ENCODE data around the gene SPTBN1. TPM values are rescaled to one million over a fixed set of nuclear protein-coding genes. Genes with fewer than 3 reads are reported as not detected.
"Not testable (repeated sequence)": the region's sequence is repeated elsewhere in the genome, so short reads cannot be mapped to it uniquely, and the experiment has no call there.

Gene SPTBN1
- total and polyA plus RNA-seq, 3 experiments from 2014 or later, result 38.4 to 49.2 (median 38.5) TPM

DNA sequence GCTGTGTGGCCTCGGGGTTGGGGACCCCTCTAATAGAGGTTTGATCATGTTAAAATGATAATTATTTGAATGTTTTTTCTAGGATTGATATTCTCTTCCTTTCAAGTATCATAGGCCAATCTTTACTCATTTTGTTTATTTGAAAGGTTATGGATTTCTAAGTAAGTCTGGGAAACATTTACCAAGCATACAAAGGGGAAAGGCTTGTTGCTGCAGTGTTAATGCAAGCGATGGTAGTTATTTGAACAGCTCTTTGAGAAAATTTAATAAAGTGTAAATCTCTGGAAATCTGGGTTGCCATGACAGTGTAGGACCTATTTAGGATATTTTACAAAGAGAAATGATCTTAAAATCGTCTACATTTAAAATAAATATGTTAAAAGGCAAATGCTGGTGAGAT, 56.1 kb downstream of the SPTBN1 start:
- Histone ChIP-seq H3K9me3 (ENCODE audit: low read length) (no peaks in the 10 kb centered on the region), H3K27ac (ENCODE audit: low read depth, low read length) (no peak overlapping the region), H3K4me3 (ENCODE audit: low read length) (no peak overlapping the region), H3K36me3 (ENCODE audit: insufficient read depth, low read length) (no peaks in the 10 kb centered on the region), H3K27me3 (ENCODE audit: insufficient read depth, low read length, poor library complexity, severe bottlenecking) (no peaks in the 10 kb centered on the region), H3K4me1 (ENCODE audit: insufficient read depth, low read length) (no peaks in the 10 kb centered on the region)
- CTCF ChIA-PET, result no interaction called here
- DNase-seq, result no peak
- Mint-ChIP-seq H3K27ac (no peak overlapping the region), H3K27me3 (no peaks in the 10 kb centered on the region), H3K4me3 (no peak overlapping the region), H3K4me1 (no peaks in the 10 kb centered on the region), H3K9me3 (no peaks in the 10 kb centered on the region), H3K36me3 (no peaks in the 10 kb centered on the region)
- POLR2A ChIA-PET, result no interaction called here

DNA sequence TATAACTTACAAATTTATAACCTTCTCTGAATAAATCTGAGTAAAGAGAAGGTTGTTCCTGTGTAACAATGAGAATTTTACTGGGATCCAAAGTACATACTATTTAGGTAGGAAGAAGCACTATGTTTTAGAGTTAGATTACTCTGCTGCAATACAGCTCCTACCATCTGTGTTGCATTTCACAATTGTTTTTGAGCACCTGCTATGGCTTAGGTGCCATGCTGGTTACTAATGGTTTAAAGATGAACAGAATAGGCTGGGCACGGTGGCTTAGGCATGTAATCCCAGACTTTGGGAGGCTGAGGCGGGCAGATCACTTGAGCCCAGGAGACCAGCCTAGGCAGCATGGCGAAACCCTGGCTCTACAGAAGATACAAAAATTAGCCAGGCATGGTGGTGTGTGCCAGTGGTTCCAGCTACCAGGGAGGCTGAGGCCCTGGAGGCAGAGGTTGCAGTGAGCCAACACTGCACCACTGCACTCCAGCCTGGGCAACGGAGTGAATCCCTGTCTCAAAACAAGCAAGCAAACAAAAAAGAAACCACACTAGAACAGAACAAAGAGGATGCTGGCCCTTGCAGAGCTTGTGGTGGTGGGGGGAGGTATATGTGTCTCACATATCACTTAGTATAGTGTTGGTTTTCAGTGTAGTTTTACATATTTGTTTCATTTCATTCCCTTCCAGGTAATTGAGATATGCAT, 56.7 kb downstream of the SPTBN1 start:
- Histone ChIP-seq H3K4me3 (ENCODE audit: low read length) (no peak overlapping the region), H3K27me3 (ENCODE audit: insufficient read depth, low read length, poor library complexity, severe bottlenecking) (no peaks in the 10 kb centered on the region), H3K27ac (ENCODE audit: low read depth, low read length) (no peak overlapping the region), H3K36me3 (ENCODE audit: insufficient read depth, low read length) (no peaks in the 10 kb centered on the region), H3K9me3 (ENCODE audit: low read length) (no peaks in the 10 kb centered on the region), H3K4me1 (ENCODE audit: insufficient read depth, low read length) (no peaks in the 10 kb centered on the region)
- ChIA-PET CTCF (no interaction called here), POLR2A (no interaction called here)
- DNase-seq, result no peak
- H3K36me3 Mint-ChIP-seq, result no peaks in the 10 kb centered on the region
- H3K4me1 Mint-ChIP-seq, result no peaks in the 10 kb centered on the region
- H3K27me3 Mint-ChIP-seq, result no peaks in the 10 kb centered on the region
- no peak overlapping the region for H3K4me3 Mint-ChIP-seq
- H3K27ac Mint-ChIP-seq, result no peak overlapping the region
- H3K9me3 Mint-ChIP-seq, result no peaks in the 10 kb centered on the region

DNA sequence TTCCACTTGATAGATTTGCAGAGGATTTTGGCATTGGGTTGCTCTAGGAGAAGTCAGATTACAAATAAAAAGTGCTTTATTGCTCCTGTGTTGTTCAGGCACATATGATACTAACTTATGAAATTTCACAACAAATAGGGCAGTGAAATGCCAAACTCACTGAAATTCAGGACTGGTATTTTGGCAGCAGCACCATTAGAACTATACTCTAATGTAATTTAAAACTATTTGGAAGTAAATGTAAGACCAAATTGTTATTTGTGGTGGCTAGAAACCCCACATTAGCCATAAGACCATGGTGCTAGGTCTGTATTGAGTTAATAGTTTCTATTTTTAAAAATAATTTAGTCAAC, 57.2 kb downstream of the SPTBN1 start:
- Mint-ChIP-seq H3K36me3 (no peaks in the 10 kb centered on the region), H3K27ac (no peak overlapping the region), H3K4me1 (no peaks in the 10 kb centered on the region), H3K27me3 (no peaks in the 10 kb centered on the region), H3K9me3 (no peaks in the 10 kb centered on the region), H3K4me3 (no peak overlapping the region)
- DNase-seq, result no peak
- ChIA-PET CTCF (no interaction called here), POLR2A (no interaction called here)
- no peaks in the 10 kb centered on the region for H3K36me3 ChIP-seq (ENCODE audit: insufficient read depth, low read length)
- no peaks in the 10 kb centered on the region for H3K27me3 ChIP-seq (ENCODE audit: insufficient read depth, low read length, poor library complexity, severe bottlenecking)
- no peaks in the 10 kb centered on the region for H3K4me1 ChIP-seq (ENCODE audit: insufficient read depth, low read length)
- H3K27ac ChIP-seq (ENCODE audit: low read depth, low read length), result no peak overlapping the region
- no peaks in the 10 kb centered on the region for H3K9me3 ChIP-seq (ENCODE audit: low read length)
- H3K4me3 ChIP-seq (ENCODE audit: low read length), result no peak overlapping the region

DNA sequence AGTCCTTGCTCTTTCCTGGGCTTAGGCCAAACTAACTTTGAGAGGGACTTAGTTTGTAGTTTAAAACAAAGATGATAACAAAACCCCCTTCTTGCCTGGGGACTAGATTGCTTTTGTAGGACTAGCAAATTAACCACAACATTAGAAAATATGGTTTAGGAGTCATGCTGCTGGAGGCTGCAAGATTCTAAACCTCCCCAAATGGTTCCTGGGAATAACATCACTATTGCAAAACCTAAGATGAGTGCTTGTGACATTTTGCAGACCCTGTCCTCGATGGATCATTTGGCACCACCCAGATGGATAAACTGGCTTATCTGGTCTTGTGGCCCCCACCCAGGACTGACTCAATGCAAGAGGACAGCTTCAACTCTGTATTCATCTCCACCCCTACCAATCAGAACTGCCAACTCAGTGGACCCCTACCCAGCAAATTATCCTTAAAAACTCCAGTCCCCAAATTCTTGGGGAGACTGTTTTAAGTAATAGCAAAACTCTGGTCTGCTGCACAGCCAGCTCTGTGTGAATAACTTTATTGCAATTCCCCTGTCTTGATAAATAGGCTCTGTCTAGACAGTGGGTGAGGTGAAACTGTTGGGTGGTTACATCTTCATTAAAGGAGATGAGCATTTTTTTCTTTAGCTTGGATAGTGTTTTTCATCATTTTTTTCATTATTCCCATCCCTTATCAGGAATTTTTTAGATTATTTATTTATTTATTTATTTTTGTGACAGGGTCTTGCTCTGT, 58.9 kb downstream of the SPTBN1 start:
- POLR2A ChIA-PET, result no interaction called here
- Histone ChIP-seq H3K4me1 (ENCODE audit: insufficient read depth, low read length) (no peaks in the 10 kb centered on the region), H3K27me3 (ENCODE audit: insufficient read depth, low read length, poor library complexity, severe bottlenecking) (no peaks in the 10 kb centered on the region), H3K27ac (ENCODE audit: low read depth, low read length) (no peak overlapping the region), H3K9me3 (ENCODE audit: low read length) (no peaks in the 10 kb centered on the region), H3K36me3 (ENCODE audit: insufficient read depth, low read length) (no peaks in the 10 kb centered on the region), H3K4me3 (ENCODE audit: low read length) (no peak overlapping the region)
- no peak overlapping the region for H3K27ac Mint-ChIP-seq
- H3K27me3 Mint-ChIP-seq, result no peaks in the 10 kb centered on the region
- H3K4me1 Mint-ChIP-seq, result no peaks in the 10 kb centered on the region
- no peaks in the 10 kb centered on the region for H3K9me3 Mint-ChIP-seq
- no peak overlapping the region for H3K4me3 Mint-ChIP-seq
- CTCF ChIA-PET, result interaction anchor here (1.4 to 1.7 kb wide), 2 partner anchors 10 to 13 kb away, joined by 3 to 4 read pairs; no protein-coding TSS in a partner anchor
- DNase-seq, result no peak
- H3K36me3 Mint-ChIP-seq, result no peaks in the 10 kb centered on the region

DNA sequence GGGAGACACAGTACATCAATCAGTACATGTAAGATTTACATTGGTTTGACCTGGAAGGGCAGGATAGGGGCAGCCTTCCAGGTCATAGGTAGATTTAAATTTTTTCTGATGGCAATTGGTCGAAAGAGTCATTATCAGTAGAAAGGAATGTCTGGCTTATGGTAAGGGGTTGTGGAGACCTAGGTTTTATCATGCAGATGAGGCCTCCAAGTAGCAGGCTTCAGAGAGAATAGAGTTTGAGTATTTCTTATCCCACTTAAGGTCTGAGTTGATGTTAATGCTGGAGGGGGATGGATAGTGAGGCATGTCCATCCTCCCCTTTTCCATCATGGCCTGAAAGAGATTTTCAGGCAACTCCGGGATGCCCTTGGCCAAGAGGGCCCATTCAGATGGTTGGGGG, 60.7 kb downstream of the SPTBN1 start:
- no peaks in the 10 kb centered on the region for H3K36me3 Mint-ChIP-seq
- H3K27me3 ChIP-seq (ENCODE audit: insufficient read depth, low read length, poor library complexity, severe bottlenecking), result no peaks in the 10 kb centered on the region
- H3K4me3 Mint-ChIP-seq, result no peak overlapping the region
- H3K27ac Mint-ChIP-seq, result peak overlapping the region in 1 of 8 donors; percentile 35
- no peaks in the 10 kb centered on the region for H3K36me3 ChIP-seq (ENCODE audit: insufficient read depth, low read length)
- no peaks in the 10 kb centered on the region for H3K9me3 Mint-ChIP-seq
- peaks cover 0 to 13% of the 10 kb centered on the region in 2 donors for H3K27me3 Mint-ChIP-seq
- H3K4me3 ChIP-seq (ENCODE audit: low read length), result no peak overlapping the region
- no peaks in the 10 kb centered on the region for H3K4me1 ChIP-seq (ENCODE audit: insufficient read depth, low read length)
- H3K27ac ChIP-seq (ENCODE audit: low read depth, low read length), result no peak overlapping the region
- no peaks in the 10 kb centered on the region for H3K4me1 Mint-ChIP-seq
- CTCF ChIA-PET, result interaction anchor here (1.7 kb wide), 1 partner anchor 8 kb away, joined by 4 read pairs; no protein-coding TSS in a partner anchor
- POLR2A ChIA-PET, result no interaction called here
- DNase-seq, result no peak
- H3K9me3 ChIP-seq (ENCODE audit: low read length), result no peaks in the 10 kb centered on the region

DNA sequence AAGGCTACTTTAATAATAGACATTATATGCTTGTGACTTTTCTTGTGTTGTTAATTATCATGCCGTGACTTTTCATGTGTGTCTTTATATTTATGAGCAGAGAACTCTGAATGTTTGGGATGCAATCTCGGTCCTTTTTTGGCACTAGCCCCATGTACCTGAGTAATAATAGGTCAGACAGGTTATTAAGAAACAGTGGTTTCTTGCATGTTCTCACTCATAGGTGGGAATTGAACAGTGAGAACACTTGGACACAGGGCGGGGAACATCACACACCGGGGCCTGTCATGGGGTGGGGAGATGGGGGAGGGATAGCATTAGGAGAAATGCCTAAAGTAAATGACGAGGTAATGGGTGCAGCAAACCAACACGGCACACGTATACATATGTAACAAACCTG, 61.9 kb downstream of the SPTBN1 start:
- DNase-seq; H3K4me1 ChIP-seq (ENCODE audit: insufficient read depth, low read length); CTCF ChIA-PET; H3K27ac ChIP-seq (ENCODE audit: low read depth, low read length); H3K9me3 ChIP-seq (ENCODE audit: low read length); H3K36me3 Mint-ChIP-seq; H3K4me3 ChIP-seq (ENCODE audit: low read length); H3K4me3 Mint-ChIP-seq; POLR2A ChIA-PET; H3K9me3 Mint-ChIP-seq; H3K27ac Mint-ChIP-seq; H3K4me1 Mint-ChIP-seq; H3K27me3 ChIP-seq (ENCODE audit: insufficient read depth, low read length, poor library complexity, severe bottlenecking); H3K36me3 ChIP-seq (ENCODE audit: insufficient read depth, low read length): not testable (repeated sequence)
- H3K27me3 Mint-ChIP-seq, result peaks cover 2 to 13% of the 10 kb centered on the region in 2 donors

DNA sequence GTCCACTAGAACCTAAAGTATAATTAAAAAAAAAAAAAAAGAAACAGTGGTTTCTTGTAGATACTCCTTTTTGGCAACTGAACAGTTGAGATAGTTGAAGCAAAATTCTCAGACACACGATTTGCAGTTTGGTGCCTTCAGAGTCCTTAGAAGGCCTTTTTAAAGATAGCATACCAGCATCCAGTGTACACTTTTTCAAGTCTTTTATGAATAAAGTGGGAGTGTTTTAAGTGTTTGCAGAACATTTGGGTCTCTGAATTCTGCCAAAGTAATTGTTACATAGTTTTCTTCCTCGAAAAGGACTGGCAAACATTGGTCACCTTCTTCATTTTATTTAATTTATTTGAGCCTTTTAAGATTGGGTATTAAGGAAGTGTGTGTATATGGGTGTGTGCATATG, 62.3 kb downstream of the SPTBN1 start:
- no peaks in the 10 kb centered on the region for H3K9me3 ChIP-seq (ENCODE audit: low read length)
- Mint-ChIP-seq H3K4me3 (no peak overlapping the region), H3K9me3 (no peaks in the 10 kb centered on the region), H3K27me3 (peaks cover 2 to 13% of the 10 kb centered on the region in 2 donors), H3K27ac (no peak overlapping the region), H3K4me1 (peaks cover 4 to 5% (median 4%) of the 10 kb centered on the region in 3 donors), H3K36me3 (no peaks in the 10 kb centered on the region)
- ChIA-PET POLR2A (no interaction called here), CTCF (no interaction called here)
- H3K36me3 ChIP-seq (ENCODE audit: insufficient read depth, low read length), result no peaks in the 10 kb centered on the region
- H3K4me3 ChIP-seq (ENCODE audit: low read length), result no peak overlapping the region
- DNase-seq, result no peak
- H3K4me1 ChIP-seq (ENCODE audit: insufficient read depth, low read length), result no peaks in the 10 kb centered on the region
- H3K27me3 ChIP-seq (ENCODE audit: insufficient read depth, low read length, poor library complexity, severe bottlenecking), result no peaks in the 10 kb centered on the region
- no peak overlapping the region for H3K27ac ChIP-seq (ENCODE audit: low read depth, low read length)

DNA sequence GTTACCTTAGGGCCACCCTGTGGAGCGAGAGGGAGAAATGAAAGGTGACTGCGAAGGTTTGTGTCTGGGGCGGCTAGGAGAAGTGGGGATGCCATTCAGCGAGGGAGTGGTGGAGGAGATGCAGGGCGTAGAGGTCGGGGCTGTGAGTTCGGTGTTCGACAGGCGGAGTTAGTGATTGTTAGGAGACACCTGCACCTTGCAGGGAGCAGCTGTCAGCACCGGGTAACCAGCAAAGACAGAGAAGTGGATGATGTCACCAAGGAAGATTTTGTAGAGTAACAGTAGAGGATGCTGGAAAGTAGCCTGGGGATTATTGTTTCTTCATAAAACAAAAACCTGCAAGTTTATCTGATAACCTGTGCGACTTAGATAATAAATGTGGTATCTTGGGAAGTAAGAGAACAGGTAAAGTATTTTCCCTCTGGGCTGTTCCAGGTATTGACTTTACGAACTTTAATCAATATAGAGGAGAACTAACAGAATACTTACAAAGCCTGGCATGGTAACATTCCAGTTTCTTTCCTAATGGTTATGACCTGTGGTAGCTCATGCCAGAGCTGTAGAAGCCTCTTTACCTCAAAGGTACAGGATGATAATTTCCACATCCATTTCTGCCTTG, 63.8 kb downstream of the SPTBN1 start:
- peaks cover 4 to 9% (median 4%) of the 10 kb centered on the region in 3 donors for H3K4me1 Mint-ChIP-seq

More for the DNA sequence above, 63.8 kb downstream of the SPTBN1 start:
- Histone ChIP-seq H3K36me3 (ENCODE audit: insufficient read depth, low read length) (no peaks in the 10 kb centered on the region), H3K27me3 (ENCODE audit: insufficient read depth, low read length, poor library complexity, severe bottlenecking) (no peaks in the 10 kb centered on the region), H3K4me3 (ENCODE audit: low read length) (no peak overlapping the region), H3K4me1 (ENCODE audit: insufficient read depth, low read length) (no peaks in the 10 kb centered on the region), H3K27ac (ENCODE audit: low read depth, low read length) (no peak overlapping the region), H3K9me3 (ENCODE audit: low read length) (no peaks in the 10 kb centered on the region)
- Mint-ChIP-seq H3K27me3 (peaks cover 2 to 13% of the 10 kb centered on the region in 2 donors), H3K4me3 (no peak overlapping the region), H3K27ac (no peak overlapping the region), H3K9me3 (no peaks in the 10 kb centered on the region), H3K36me3 (no peaks in the 10 kb centered on the region)
- ChIA-PET CTCF (interaction anchor here (1.0 to 8.7 kb wide), 4 partner anchors 38 to 413 kb away, joined by 3 to 149 read pairs (median 6); partner anchors contain the start of gene EML6), POLR2A (no interaction called here)
- no peak for DNase-seq
